CD4-positive, alpha-beta T cell treated with Interleukin-6 at 100 ng/mL for 8 hours (primary cell): ENCODE measurements around the gene ZIK1.

Source experiments
- DNase-seq: peaks from one replicate; pipeline ENCODE4 v3.0.0-alpha.2; 2020; ENCODE audit warnings: mixed read lengths, low spot score

Gene ZIK1

GRCh38 chr19:57611113-57611512 lies 27.2 kb downstream of the ZIK1 start:
- DNase-seq = no peak

GRCh38 chr19:57613941-57614743 lies 30.2 kb downstream of the ZIK1 start, which contains the start of gene ZNF134:
Gene ZNF134, plus strand, starts transcription at chr19:57614242. Its CDS starts 5,227 bp downstream, at chr19:57619469.
- peak; percentile 90 for DNase-seq

GRCh38 chr19:57615346-57615745 lies 31.4 kb downstream of the ZIK1 start:
- DNase-seq = no peak

- DNase-seq = no peak
Measured at GRCh38 chr19:57620673-57621348, 36.9 kb downstream of the ZIK1 start.

- no peak for DNase-seq
Measured at GRCh38 chr19:57623091-57623490, 39.1 kb downstream of the ZIK1 start.

- peak; percentile 89 for DNase-seq
Measured at GRCh38 chr19:57632987-57633831, 49.3 kb downstream of the ZIK1 start, which contains the start of gene ZNF211. Gene ZNF211, plus strand, starts transcription at chr19:57633168. Its CDS starts 179 bp downstream, at chr19:57633347.

GRCh38 chr19:57633832-57634131 lies 49.8 kb downstream of the ZIK1 start:
- no peak for DNase-seq

GRCh38 chr19:57637379-57637778 lies 53.4 kb downstream of the ZIK1 start:
- no peak for DNase-seq

GRCh38 chr19:57641715-57642234 lies 57.8 kb downstream of the ZIK1 start:
- no peak for DNase-seq

GRCh38 chr19:57642396-57643046 lies 58.6 kb downstream of the ZIK1 start:
- DNase-seq = no peak
